Coronary artery (tissue), 2 donors: ENCODE measurements around the gene DACH1.

Experiments used
- DNase-seq: peaks from one replicate; pipeline ENCODE4 v3.0.0-alpha.2; 2017; ENCODE audit warnings: low spot score
- H3K27ac ChIP-seq, 2 donors: fragments of 200-600 bp; sonication (generic); one replicate each; pipeline ENCODE4 v1.5.1; 2016 to 2019
- H3K4me3 ChIP-seq: fragments of 200-600 bp; sonication (generic); 2 replicates; pipeline ENCODE4 v1.5.1; 2016; ENCODE audit warnings: mild to moderate bottlenecking, moderate library complexity
- TF ChIP-seq, protein P1 (sequence below): fragments of 200-600 bp; sonication (generic); IDR thresholded peaks from one replicate; pipeline ENCODE4 v1.5.1; 2019; ENCODE audit warnings: antibody characterized with exemption

Gene DACH1

DNA sequence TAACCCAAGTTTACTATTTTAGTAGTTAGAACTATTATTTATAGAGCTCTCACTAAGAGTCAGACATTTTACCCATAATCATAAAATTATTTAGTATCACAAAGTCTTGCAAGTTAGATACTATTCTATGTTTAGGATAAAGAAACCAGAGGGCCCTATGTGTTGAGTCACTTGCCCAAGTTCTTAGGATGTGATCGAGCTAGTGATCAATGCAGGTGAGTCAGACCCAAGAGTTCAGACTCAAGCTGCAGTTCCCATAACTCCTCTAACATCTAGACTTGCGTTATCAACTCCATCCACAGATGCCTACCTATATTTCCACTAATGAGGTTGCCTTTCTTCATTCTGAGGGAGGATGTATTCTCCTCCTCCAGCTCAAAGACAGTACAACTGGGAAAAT is 53.8 kb downstream of the DACH1 start:
- TF ChIP-seq, protein P1, sequence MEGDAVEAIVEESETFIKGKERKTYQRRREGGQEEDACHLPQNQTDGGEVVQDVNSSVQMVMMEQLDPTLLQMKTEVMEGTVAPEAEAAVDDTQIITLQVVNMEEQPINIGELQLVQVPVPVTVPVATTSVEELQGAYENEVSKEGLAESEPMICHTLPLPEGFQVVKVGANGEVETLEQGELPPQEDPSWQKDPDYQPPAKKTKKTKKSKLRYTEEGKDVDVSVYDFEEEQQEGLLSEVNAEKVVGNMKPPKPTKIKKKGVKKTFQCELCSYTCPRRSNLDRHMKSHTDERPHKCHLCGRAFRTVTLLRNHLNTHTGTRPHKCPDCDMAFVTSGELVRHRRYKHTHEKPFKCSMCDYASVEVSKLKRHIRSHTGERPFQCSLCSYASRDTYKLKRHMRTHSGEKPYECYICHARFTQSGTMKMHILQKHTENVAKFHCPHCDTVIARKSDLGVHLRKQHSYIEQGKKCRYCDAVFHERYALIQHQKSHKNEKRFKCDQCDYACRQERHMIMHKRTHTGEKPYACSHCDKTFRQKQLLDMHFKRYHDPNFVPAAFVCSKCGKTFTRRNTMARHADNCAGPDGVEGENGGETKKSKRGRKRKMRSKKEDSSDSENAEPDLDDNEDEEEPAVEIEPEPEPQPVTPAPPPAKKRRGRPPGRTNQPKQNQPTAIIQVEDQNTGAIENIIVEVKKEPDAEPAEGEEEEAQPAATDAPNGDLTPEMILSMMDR: no peak
- H3K4me3 ChIP-seq: no peak overlapping the region
- no peak for DNase-seq
- no peak overlapping the region for H3K27ac ChIP-seq

DNA sequence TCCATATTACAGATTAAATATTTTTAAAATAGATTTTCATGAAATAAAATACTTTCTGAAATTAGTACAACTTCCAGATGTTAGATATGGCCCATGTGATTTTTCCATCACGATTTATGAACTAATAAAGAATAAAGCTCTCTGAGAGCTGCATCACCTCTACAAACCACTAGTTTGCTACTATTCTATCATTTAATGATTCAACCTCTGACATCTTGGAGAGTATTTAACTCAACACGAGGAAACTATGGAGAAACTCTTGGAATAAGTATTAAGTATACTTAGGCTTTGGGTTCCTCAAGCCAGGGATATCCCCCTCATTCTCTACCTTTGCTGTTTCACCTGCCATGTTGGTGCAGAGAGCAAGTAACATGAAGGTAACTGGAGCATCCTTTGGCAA is 55.7 kb downstream of the DACH1 start:
- TF ChIP-seq, protein P1: no peak
- no peak for DNase-seq
- Histone ChIP-seq H3K27ac (no peak overlapping the region), H3K4me3 (no peak overlapping the region)

DNA sequence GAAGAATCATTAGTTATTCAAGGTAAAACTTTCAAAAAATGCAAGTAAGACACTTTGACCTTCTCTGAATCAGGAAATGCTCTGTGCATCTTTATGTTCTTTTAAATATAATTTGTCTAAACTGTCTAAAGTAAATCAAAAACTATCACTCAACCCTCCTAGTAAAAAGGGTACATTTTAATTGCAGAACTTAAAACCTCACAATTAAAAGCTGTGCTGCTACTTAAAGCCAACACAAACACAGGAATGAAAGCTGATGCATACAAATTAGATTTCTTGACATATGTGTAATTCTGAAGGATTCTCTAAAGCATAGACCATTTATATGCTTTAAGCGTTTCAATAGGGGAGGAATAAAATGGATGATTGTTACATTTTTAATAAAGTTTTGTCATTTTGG is 58.3 kb downstream of the DACH1 start:
- H3K4me3 ChIP-seq: no peak overlapping the region
- TF ChIP-seq, protein P1: no peak
- no peak overlapping the region for H3K27ac ChIP-seq
- no peak for DNase-seq

DNA sequence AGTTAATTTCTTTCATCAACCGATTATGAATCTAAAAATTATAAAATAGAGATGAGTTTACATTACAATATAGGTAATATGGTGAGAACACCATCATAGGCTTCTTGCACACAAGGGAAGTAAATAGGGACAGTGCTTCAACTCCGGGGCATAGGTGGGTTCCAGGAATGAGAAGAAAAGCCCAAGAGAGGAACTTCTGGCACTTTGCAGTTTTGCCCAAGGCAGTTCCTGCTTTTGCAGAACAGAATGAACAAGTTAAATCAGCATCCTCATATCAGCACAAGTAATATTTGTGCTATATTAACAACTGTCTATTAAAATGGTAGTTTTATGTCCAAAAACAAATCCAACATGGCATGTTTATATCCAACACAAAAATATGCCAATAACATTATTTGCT is 60.1 kb downstream of the DACH1 start:
- TF ChIP-seq, protein P1: no peak
- no peak for DNase-seq
- no peak overlapping the region for H3K4me3 ChIP-seq
- H3K27ac ChIP-seq: no peak overlapping the region

DNA sequence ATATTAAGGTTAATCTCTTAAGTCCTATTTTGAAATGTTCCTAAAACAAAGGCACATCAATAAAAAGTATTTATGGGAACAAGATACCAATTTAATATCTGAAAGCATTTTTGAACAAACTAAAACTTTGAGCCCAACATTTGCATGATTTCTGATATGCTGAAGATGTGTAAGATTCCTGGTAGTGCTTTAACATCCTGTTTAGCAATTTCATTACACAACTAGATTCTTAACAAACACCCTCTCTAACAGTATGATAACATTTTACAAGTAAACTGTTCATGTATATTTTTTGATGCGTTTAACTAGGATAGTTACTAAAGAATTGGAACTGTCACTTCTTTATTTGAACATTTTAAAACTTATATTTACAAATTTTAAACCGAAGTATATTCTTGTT is 63.9 kb downstream of the DACH1 start:
- no peak overlapping the region for H3K4me3 ChIP-seq
- DNase-seq: no peak

DNA sequence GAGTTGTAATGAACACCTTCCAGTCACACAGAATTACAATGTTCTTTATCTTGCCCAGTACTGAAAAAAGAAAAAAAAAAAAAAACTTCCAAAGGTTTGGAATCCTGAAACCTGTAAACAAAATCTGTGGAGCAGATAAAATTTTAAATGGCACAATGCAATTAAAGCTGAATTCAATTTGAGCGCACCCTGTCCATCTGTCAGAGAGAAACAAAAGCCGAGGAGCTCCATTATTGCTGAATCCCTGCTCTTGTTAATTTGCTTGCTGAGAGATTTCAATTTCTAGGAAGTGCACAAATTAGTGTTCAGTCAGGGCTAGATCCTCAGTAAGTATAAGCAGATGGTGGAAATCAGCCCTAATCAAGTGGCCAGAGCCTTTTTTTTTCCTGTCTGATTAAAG is 65.2 kb downstream of the DACH1 start:
- TF ChIP-seq, protein P1: no peak
- DNase-seq: no peak
- H3K4me3 ChIP-seq: no peak overlapping the region
- no peak overlapping the region for H3K27ac ChIP-seq

More for the DNA sequence above, 63.9 kb downstream of the DACH1 start:
- H3K27ac ChIP-seq: no peak overlapping the region
- TF ChIP-seq, protein P1: no peak

DNA sequence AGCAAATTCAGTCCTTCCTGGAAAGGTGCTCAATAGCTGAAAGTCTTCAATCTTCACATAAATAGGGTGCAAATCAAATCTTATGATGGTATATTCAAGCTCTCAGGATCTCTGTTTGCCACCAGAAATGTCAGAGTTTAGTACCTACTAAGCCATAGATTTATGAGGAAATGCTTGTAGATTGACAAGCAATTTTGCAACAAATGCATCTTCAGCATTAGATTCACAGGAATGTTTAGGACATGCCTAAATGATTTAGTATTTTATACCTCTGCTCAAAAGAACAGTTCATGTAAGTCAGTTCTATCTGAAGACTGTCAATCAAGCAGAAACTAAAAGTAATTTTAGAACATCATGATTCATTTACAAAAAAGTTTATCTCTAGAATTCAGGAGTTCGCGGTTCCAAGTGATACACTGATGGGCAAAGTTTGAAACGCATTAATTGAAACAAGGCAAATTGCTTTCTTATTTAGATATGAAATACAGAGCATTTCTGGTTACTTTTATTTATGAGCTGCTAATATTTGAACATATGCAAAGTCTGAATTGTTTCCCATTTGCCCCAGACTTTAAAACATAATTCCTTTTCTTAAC is 65.7 kb downstream of the DACH1 start:
- TF ChIP-seq, protein P1: no peak
- Histone ChIP-seq H3K27ac (no peak overlapping the region), H3K4me3 (no peak overlapping the region)
- no peak for DNase-seq
